Ovary (tissue), 3 donors: ENCODE data around the gene CCDC61.

Experiments
- EP300 ChIP-seq: sonication (generic); formaldehyde crosslinking; IDR thresholded peaks from one replicate; pipeline ENCODE4 v1.6.1; 2017; ENCODE audit warnings: antibody characterized with exemption
- TF ChIP-seq, protein P1 (sequence below), 3 donors: fragments of 450-650 bp in 2 of 3; fragments of 200-600 bp in 1 of 3; IDR thresholded peaks; one replicate each; pipeline versions ENCODE4 v1.5.1 to v1.8.0; 2016 to 2022; ENCODE audit warnings: antibody characterized with exemption in 3 of 3, mild to moderate bottlenecking in 1 of 3
- donor health status: DM: no; HTN: no; CAD: no.

- TF ChIP-seq, protein P1, sequence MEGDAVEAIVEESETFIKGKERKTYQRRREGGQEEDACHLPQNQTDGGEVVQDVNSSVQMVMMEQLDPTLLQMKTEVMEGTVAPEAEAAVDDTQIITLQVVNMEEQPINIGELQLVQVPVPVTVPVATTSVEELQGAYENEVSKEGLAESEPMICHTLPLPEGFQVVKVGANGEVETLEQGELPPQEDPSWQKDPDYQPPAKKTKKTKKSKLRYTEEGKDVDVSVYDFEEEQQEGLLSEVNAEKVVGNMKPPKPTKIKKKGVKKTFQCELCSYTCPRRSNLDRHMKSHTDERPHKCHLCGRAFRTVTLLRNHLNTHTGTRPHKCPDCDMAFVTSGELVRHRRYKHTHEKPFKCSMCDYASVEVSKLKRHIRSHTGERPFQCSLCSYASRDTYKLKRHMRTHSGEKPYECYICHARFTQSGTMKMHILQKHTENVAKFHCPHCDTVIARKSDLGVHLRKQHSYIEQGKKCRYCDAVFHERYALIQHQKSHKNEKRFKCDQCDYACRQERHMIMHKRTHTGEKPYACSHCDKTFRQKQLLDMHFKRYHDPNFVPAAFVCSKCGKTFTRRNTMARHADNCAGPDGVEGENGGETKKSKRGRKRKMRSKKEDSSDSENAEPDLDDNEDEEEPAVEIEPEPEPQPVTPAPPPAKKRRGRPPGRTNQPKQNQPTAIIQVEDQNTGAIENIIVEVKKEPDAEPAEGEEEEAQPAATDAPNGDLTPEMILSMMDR (IDR thresholded peaks at IDR 0.05), result no peak
- TF ChIP-seq EP300, result no peak
Observed at GRCh38 chr19:45981350-45981749, 13.9 kb upstream of the CCDC61 start.
